ENCODE measurements around the gene SLC23A3.
A peak's percentile ranks its signal among the peaks of the same experiment; 100 is the strongest.

SLC23A3 gene

GRCh38 chr2:219161097-219161496 is 8.7 kb downstream of the SLC23A3 start:
- peak overlapping the region; percentile 82; the same call in 1 of the 2 replicates for H3K9ac ChIP-seq (ENCODE audit: low read length)
- no peaks in the 10 kb centered on the region for H3K27me3 ChIP-seq (replicated peaks; ENCODE audit: insufficient read depth, low read length)
- peak overlapping the region; percentile 75 for H3K4me2 ChIP-seq (ENCODE audit: low read depth, low read length)
- no peaks in the 10 kb centered on the region for H4K20me1 ChIP-seq (ENCODE audit: insufficient read depth, low read length)
- H3K79me2 ChIP-seq (ENCODE audit: low read length) = peaks cover 4% of the 10 kb centered on the region; the same call in 1 of the 2 replicates
- TF ChIP-seq CTCF (IDR thresholded peaks at IDR 0.05; ENCODE audit: low read length) (no peak), EZH2 (optimal IDR thresholded peaks at IDR 0.05; ENCODE audit: low read depth, low read length) (no peak), EZH2phosphoT487 (IDR thresholded peaks at IDR 0.05; ENCODE audit: low read length) (no peak)
- H3K9me3 ChIP-seq (replicated peaks; ENCODE audit: insufficient read depth, low read length) = no peaks in the 10 kb centered on the region
- H3K9me2 ChIP-seq (replicated peaks; ENCODE audit: insufficient read depth, low read length) = no peaks in the 10 kb centered on the region
- H3K36me3 ChIP-seq (replicated peaks; ENCODE audit: insufficient read depth, low read length) = no peaks in the 10 kb centered on the region
- H3K27ac ChIP-seq (ENCODE audit: low read length) = peak overlapping the region; percentile 80; the same call in 1 of the 2 replicates
- H3K4me3 ChIP-seq (ENCODE audit: low read length) = peak overlapping the region; percentile 85
- H3F3A ChIP-seq (ENCODE audit: insufficient read depth, low read length) = no peaks in the 10 kb centered on the region
- H3K4me1 ChIP-seq (ENCODE audit: low read length) = peaks cover 5% of the 10 kb centered on the region; the same call in 1 of the 2 replicates
- no peak for DNase-seq
- H2AFZ ChIP-seq (ENCODE audit: low read length) = peak overlapping the region; percentile 72

- no peak for TF ChIP-seq EZH2 (optimal IDR thresholded peaks at IDR 0.05; ENCODE audit: low read depth, low read length)
- peak; percentile 94 for TF ChIP-seq CTCF (IDR thresholded peaks at IDR 0.05; ENCODE audit: low read length)
- no peak for TF ChIP-seq EZH2phosphoT487 (IDR thresholded peaks at IDR 0.05; ENCODE audit: low read length)
- no peaks in the 10 kb centered on the region for H3K9me2 ChIP-seq (replicated peaks; ENCODE audit: insufficient read depth, low read length)
Measured at GRCh38 chr2:219160186-219161017, 9.4 kb downstream of the SLC23A3 start, which contains the start of gene NHEJ1. Gene NHEJ1 (minus strand): TSS chr2:219160815. CDS start chr2:219158362, 2,453 bp downstream.

GRCh38 chr2:219159771-219160185 is 10.1 kb downstream of the SLC23A3 start:
- Histone ChIP-seq H3K27ac (ENCODE audit: low read length) (no peak overlapping the region), H4K20me1 (ENCODE audit: insufficient read depth, low read length) (no peaks in the 10 kb centered on the region), H3F3A (ENCODE audit: insufficient read depth, low read length) (no peaks in the 10 kb centered on the region), H3K4me3 (ENCODE audit: low read length) (peak overlapping the region; percentile 85), H3K27me3 (replicated peaks; ENCODE audit: insufficient read depth, low read length) (no peaks in the 10 kb centered on the region), H3K79me2 (ENCODE audit: low read length) (peaks cover 4% of the 10 kb centered on the region; the same call in 1 of the 2 replicates), H3K4me2 (ENCODE audit: low read depth, low read length) (peak overlapping the region; percentile 75), H3K9me3 (replicated peaks; ENCODE audit: insufficient read depth, low read length) (no peaks in the 10 kb centered on the region), H3K9me2 (replicated peaks; ENCODE audit: insufficient read depth, low read length) (no peaks in the 10 kb centered on the region), H3K4me1 (ENCODE audit: low read length) (peaks cover 5% of the 10 kb centered on the region; the same call in 1 of the 2 replicates), H3K36me3 (replicated peaks; ENCODE audit: insufficient read depth, low read length) (no peaks in the 10 kb centered on the region), H3K9ac (ENCODE audit: low read length) (peak overlapping the region; percentile 82; the same call in 1 of the 2 replicates), H2AFZ (ENCODE audit: low read length) (peak overlapping the region; percentile 72)
- TF ChIP-seq CTCF (IDR thresholded peaks at IDR 0.05; ENCODE audit: low read length) (no peak), EZH2phosphoT487 (IDR thresholded peaks at IDR 0.05; ENCODE audit: low read length) (no peak), EZH2 (optimal IDR thresholded peaks at IDR 0.05; ENCODE audit: low read depth, low read length) (no peak)
- no peak for DNase-seq

More at GRCh38 chr2:219160186-219161017, 9.4 kb downstream of the SLC23A3 start, which contains the start of gene NHEJ1:
- Histone ChIP-seq H3K9me3 (replicated peaks; ENCODE audit: insufficient read depth, low read length) (no peaks in the 10 kb centered on the region), H3F3A (ENCODE audit: insufficient read depth, low read length) (no peaks in the 10 kb centered on the region), H2AFZ (ENCODE audit: low read length) (peak within 1 kb of the TSS; percentile 72), H3K27me3 (replicated peaks; ENCODE audit: insufficient read depth, low read length) (no peaks in the 10 kb centered on the region), H3K4me3 (ENCODE audit: low read length) (peak within 1 kb of the TSS; percentile 85), H3K4me2 (ENCODE audit: low read depth, low read length) (peak within 1 kb of the TSS; percentile 75), H3K27ac (ENCODE audit: low read length) (peak within 1 kb of the TSS; percentile 80), H4K20me1 (ENCODE audit: insufficient read depth, low read length) (no peaks in the 10 kb centered on the region), H3K4me1 (ENCODE audit: low read length) (peaks cover 5% of the 10 kb centered on the region; the same call in 1 of the 2 replicates), H3K79me2 (ENCODE audit: low read length) (peaks cover 4% of the 10 kb centered on the region; the same call in 1 of the 2 replicates), H3K9ac (ENCODE audit: low read length) (peak within 1 kb of the TSS; percentile 82), H3K36me3 (replicated peaks; ENCODE audit: insufficient read depth, low read length) (no peaks in the 10 kb centered on the region)
- DNase-seq = peak; percentile 93
